Cardiac septum (tissue), 1 donor: ENCODE data around the gene GRID2. TPM values are rescaled to one million over a fixed set of nuclear protein-coding genes. Genes with fewer than 3 reads are reported as not detected.

Source experiments
- DNase-seq: peaks from one replicate; pipeline ENCODE4 v3.0.0-alpha.2; 2020; ENCODE audit warnings: low spot score
- intact Hi-C: fragments of 100-400 bp; cut with DNase I; formaldehyde crosslinking; loops from one replicate; pipeline ENCODE4 v1.14.0; 2022
- total RNA-seq: library from RNA; stranded (reverse); fragmentation: NEBNext Ultra II Directional; extraction: Animal tissue kit (Norgen Biotek cat#: 25700); gene quantifications from one replicate; pipeline ENCODE4 v1.2.1, GENCODE V29; 2021
- donor health status: DM: no; HTN: no; CAD: no.

The GRID2 gene
- total RNA-seq, 1 donor from 2014 or later: 0.24 TPM

DNA sequence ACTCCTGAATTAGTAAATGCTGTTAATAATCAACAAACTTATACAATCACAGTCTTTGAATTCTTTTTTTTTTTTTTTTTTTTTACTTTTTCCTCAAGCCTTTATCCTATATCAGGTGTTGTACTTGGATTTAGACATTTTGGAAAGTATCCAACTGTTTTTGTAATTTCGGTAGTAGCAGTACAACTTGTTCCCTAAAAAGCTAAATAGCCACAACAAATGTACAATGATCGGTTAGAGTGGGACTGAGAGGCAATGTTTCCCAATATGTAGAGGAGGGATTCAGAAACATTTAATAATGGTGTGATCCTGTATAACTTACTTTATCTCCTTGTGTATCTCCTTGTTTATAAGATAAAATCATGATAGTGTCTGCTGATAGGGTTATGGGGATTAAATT lies 343.1 kb downstream of the GRID2 start:
- no peak for DNase-seq
- intact Hi-C loops: no loop called here

DNA sequence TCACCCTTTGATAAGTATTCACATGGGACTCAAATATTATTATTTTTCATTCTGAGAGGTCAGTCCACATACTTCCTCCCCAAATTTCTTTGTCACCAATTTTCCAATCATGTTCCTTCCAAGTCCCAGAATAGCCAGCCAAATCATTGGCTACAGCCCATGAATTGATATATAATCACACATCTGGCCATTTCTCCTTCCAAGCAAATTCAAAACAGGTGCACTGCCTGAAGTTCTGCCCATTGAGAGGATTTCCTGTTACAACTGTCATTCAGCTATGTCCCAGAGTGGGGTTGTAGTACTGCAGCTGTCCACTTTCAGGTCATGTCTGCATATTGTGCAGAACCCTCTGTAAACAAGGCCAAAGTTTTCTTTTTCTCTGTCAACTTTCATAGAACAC lies 347.8 kb downstream of the GRID2 start:
- no peak for DNase-seq
- intact Hi-C loops: no loop called here

DNA sequence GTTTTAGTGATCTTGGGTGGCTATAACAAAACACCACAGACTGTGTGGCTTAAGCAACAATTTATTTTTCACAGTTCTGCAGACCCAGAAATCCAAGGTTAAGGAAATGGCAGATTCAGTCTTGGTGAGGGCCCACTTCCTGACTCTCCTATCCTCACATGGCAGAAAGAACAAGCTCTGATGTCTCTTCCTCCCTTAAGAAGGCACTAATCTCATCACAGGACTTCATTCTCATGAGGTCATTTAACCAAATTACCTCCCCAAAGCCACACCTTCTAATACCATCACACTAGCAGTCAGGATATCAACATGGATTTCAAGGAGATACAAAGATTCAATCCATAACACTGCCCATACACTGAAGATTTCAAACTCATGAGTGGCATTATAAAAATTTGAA lies 350.3 kb downstream of the GRID2 start:
- intact Hi-C loops: no loop called here
- DNase-seq: no peak

DNA sequence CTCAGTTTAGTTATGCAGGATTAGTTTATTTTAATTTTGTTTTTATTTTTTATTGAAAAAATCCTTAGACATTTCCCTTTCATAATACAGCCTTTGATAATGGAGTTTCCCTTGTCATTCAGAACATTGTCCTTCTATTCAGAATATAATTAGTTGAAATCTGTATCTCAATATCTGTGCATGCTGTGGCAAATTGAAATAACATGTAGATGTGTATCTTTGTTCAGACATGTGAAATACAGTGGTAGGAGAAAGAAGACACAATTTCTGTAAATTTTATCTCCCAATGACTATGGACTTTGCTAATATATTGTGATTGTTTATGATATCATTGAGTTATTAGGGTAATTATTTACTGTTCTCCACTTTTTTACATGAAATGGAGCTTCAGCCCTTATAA lies 353.9 kb downstream of the GRID2 start:
- intact Hi-C loops: no loop called here
- DNase-seq: no peak

DNA sequence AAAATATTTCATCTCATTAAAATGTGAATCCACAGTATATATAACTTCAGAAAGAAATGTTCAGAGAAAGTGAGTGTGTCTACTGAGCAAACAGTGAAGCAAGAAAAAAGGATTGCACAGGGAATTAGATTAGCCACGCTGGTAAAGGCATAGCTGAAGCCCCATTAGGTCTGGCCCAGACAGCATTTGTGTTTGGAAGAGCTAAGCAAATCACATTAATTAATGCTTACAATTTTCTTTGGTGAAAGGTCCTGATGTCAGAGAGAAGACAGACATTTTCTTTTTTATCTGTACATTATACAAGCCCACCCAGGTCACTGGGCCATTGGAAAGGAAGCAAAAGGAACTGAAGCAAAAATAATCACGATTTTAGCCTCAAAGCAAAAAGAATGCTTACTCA lies 354.6 kb downstream of the GRID2 start:
- intact Hi-C loops: no loop called here

DNA sequence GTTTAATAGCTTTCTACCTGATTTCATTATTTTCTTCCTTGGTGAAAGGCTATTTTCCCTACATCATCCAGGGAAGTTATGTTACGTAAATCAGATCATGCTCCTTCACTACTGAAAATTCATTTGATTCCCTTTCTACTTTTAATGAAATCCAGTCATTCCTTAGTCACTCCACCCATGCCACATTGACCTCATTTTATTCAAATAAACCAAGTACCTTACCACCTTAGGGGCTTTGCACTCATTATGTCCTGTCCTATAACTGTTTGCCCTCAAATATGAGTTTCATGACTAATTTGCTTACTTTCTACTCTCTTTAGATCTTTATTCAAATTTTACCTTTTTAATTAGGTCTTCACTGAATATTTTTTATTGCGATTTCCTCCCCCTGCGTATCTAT lies 374.0 kb downstream of the GRID2 start:
- no peak for DNase-seq
- intact Hi-C loops: no loop called here

More for the DNA sequence above, 354.6 kb downstream of the GRID2 start:
- DNase-seq: no peak

DNA sequence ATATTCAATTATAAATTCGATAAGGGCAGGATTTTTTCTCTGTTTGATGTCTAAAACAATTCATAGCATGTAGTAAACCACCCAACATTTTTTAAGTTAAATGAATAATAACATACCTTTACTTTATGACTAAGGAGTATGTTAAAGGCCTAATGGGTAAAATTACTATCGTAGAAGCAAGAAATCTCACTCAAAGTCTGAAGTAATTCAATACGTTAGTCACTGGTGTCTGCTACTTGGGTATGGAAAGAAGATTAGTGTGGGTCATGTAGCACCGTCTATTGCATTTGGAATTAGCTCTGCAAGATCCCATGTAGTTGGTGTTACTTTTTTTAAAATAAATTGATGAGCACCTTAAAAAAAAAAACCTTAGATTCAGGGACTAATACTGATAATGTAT lies 374.5 kb downstream of the GRID2 start:
- intact Hi-C loops: no loop called here
- DNase-seq: no peak

DNA sequence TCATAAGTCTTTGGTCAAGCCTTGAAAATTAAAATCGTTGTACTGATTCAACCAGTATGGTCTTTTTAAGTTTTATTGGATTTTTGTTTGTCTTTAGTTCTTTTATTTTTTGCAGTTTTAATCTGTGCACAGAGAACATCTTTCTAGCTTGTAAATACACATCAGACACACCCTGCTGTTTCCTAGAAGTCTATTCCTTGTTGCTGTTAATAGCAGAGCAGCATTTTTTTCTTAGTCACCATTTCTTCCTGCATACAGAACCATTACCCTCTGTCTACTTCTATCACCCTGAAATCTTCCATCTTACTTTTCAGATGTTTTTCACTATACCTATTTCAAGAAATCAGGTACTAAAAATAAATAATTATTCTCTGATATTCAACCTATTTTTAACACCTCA lies 375.4 kb downstream of the GRID2 start:
- intact Hi-C loops: no loop called here
- DNase-seq: no peak

DNA sequence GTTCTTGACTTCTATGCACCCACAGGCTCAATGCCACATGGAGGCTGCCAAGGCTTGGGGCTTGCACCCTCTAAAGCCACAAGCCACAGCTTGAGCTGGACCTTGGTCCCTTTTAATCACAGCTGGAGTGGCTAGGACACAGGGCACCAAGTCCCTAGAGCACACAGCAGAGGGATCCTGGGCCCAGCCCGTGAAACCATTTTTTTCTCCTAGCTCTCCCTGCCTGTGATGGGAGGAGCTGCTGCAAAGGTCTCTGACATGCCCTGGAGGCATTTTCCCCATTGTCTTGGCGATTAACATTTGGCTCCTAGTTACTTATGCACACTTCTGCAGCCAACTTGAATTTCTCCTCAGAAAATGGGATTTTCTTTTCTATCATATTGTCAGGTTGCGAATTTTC lies 410.9 kb downstream of the GRID2 start:
- DNase-seq: no peak
- intact Hi-C loops: no loop called here

DNA sequence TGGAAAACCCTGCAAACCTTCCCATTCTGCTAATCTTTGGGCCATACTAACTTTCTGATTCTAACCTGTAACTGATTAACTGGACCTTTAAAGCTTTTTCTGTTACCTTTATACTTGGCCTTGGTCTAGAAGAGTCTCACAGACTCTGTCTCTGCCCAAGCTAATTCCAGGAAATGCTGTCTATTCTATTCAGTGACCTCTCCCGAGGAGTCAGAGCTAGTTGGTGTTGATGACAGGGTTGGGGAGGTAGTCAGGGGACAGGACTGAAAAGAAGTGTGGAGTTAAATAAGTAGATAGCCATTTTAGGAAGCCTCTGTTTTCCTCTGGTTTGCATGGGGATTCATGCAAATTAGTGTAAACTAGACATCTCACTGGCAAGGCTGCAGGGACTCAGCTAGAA lies 429.5 kb downstream of the GRID2 start:
- intact Hi-C loops: no loop called here
- no peak for DNase-seq

DNA sequence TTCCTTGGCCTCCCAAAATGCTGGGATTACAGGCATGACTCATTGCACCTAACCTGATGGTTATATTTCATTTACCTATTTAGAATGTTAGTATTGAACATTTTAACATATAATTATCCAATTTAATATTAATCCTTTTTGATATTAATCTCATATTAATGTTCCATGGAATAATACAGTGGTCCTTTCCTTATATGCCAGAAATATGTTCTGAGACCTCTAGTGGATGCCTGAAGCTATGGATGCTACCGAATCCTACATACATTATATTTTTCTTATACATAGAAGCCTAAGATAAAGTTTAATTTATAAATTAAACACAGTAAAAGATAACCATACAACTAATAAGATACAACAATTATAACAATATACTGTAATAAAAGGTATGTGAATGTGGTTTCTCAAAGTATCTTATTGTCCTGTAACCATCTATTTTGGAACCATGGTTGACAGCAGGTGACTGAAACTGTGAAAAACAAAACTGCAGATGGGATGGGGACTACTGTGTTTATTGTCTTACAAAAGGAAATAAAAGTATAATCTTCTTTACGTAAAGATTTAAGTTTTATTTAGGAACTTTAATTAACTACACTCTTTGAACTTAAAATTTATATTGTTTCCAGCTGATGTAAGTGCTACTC lies 431.4 kb downstream of the GRID2 start:
- DNase-seq: no peak
- intact Hi-C loops: no loop called here

DNA sequence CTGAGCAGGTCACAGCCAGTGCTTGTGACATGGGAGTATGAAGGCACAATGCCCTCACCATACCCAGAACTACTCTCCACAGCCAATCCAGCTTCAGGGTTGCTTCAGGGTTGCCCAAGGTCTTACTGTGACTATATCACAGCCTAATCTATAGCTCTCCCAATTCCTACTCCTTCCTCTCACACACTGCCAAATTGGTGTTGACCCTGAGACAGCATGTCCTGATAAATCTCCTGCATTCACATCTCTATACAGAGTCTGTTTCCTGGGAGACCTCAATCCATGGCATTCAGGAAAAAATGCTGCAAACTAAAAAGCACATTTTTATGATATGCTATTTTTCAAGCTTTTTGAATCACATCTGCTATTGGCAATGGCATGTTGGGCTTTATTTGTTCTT lies 456.7 kb downstream of the GRID2 start:
- intact Hi-C loops: no loop called here
- no peak for DNase-seq

DNA sequence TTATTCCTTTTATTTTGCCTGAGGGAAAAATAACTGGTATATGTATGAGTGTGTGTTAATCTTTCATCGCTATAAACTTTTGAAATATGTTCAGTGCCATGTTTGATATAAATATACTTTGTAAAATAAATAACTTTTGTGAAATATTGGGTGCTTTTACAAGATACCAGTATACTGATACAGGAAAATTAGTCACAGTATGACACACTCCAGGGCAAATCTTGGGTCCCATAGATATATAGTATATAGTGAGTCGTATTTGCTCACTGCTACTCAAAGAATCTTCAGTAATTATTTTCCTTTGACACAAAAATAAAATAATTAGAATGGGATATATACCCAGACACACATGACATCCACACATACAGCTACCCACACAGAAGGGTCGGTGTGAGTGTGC lies 472.3 kb downstream of the GRID2 start:
- DNase-seq: no peak
- intact Hi-C loops: no loop called here

DNA sequence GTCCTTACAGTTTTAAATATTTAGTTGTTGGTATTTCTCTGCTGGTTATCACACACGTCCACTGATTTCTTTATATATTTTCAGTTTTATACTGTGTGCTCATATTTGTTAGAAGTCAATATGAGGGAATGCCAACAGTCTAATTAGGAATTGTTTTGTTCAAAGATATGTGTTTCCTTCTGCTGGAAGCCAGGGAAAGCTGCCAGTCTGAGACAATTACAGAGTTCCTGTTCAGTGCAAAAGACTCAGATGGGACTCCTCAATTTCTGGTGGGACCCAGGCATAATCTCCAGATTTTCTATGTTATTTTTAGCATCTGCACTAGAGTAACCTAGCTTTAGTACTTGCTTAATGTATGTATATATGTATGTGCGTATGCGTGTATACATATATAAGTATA lies 486.0 kb downstream of the GRID2 start:
- intact Hi-C loops: no loop called here
- no peak for DNase-seq

DNA sequence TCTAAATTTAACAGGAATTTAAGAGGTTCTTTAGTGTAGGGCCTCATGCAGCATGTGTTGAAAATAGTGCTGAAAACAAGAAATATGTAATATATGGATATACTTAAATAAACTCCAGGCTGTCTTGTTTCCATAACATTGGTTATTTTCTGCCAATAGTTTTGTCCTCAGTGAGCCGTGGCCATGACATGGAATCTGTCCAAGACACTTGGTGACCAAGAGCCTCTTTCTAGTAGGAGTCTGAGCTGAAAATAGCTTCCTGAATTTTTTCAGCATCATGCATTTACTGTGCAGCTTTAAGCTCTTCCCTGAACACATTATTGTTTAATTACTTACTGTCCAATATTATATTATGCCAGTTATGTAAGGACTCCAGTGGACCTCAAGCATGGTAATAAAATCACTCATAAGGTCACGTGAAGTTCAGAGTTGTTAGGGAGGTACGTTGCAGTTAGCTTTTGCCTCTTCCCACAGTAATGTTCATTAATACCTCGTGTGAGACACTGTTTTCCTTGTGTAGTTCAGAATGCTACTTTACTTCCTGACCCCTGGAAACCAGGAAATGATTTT lies 488.2 kb downstream of the GRID2 start:
- no peak for DNase-seq
- intact Hi-C loops: no loop called here

DNA sequence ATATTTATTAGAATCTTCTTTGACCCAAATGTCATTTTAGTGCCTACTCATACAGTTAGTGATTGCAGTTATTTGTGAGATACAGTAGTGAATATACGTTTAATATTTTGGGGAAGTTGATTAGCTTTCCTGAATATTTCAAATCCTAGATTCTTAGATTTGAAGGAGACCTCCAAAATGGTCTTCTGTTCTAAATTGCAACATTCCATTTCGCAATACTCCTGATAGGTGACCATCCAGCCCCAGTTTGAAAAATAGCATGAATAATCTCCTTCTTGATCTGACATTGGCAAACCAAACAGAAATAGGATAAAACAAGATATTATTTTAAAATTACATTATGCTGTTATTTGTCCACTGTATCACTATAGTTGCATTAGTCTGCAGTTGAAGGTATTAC lies 505.6 kb downstream of the GRID2 start:
- intact Hi-C loops: no loop called here
- no peak for DNase-seq

DNA sequence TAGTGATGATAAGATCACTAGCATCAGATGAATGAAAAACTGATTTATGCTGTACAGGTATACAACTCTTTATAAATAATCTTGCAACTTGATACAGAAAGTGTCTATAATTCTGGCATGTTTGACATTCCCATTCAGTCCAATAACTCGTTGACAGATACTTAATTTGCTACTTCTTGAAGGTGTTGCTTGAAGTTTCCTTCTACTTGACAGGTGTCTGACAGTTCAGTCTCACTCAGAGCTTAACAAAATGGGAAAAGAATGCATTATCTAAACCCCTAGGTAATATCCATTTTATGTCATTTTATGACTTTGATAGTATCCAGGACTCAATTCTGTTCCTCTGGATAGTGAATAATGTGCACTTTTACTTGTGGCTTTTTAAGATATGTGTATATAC lies 508.9 kb downstream of the GRID2 start:
- intact Hi-C loops: no loop called here
- no peak for DNase-seq

DNA sequence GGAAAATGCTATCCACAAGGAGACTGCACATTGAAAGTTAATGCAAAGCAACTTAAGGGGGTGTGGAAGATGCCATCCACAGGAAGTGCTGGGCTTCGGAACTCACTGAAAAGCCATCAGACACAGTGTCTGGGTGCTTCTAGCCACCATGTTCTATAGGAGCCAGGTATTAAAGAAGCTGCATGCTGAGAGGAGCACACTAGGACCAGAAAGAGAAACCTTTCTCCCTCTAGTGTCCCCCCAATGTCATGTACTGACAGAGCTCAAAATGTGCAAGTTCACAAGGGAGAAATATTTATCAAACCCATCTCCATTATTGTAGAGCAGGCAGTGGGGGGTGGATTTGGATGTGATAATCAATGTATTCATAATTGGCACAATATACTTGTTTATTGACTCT lies 510.9 kb downstream of the GRID2 start:
- no peak for DNase-seq
- intact Hi-C loops: no loop called here

DNA sequence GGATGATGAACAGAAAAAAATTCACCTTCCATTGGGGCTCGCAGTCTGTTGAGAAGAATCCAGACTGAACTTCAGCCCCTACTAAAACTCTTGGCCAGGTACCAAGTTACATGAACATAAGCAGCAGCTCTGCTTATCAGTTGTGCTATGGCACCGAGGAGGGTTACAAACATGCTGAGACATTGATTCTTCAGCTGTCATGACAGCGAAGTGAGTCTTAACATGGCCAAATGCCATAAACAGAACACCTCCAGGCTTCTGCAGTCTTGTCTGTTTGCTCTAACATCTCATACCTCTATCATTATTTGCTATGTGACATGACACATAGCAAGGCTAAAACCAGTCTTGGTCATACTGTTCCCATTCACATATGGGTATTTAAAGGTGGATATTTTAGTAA lies 521.5 kb downstream of the GRID2 start:
- no peak for DNase-seq
- intact Hi-C loops: no loop called here

DNA sequence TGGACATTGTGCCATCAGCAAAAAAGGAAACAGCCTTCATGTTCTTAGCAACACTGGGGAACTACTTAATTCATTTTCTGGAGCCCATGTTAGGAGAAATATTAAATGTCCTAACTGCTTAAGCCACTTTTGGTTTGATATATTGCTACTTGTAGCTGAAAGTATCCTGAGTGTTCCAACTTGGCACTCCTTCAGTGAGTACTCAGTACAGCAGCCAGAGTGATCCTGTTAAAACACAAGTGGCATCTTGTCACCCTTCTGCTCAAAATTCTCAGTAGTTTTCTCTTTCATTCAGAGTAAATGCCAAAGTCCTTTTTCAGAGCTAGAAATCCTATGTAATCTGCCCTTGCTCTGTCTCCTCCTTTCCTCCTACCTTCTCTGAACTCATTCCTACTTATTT lies 522.0 kb downstream of the GRID2 start:
- intact Hi-C loops: no loop called here
- DNase-seq: no peak

DNA sequence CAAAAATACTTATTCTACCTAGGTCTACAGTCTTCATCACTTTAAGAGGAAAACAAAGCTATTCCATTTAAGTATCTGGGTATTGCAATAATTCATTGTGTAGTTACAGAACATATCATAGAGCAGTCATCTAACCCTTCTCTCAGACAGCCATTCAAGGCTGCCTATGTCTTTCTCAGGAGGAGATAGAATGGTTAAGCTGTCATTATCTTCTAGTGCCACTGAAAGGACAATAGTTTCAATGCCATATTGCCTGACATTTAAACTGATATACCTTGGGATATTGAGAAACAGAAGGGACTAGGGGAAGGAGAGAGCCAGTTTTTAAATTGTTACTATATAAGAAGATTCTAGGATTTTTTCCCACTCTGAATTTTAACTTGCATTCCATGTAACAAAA lies 527.0 kb downstream of the GRID2 start:
- no peak for DNase-seq
- intact Hi-C loops: no loop called here

DNA sequence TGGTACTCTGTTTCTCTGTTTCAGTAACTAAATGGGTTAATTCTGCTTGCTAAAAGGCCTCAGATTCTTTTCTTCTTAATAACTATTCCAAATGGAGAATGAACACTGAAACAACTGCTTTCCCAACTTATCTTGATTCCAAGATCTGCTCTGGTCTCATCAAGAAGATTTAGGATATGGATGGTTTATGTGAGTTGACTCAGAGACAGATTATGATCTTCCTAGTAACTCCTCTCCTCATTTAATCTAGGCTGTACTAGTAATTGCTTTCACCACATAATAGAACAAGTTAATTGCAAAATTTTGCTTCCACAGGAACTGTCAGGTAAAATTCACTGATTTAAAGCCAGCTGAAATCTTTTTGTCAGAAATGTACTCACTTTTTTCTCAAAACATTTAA lies 537.1 kb downstream of the GRID2 start:
- DNase-seq: no peak
- intact Hi-C loops: no loop called here
